Amygdala (tissue), 56 donors: ENCODE measurements around the gene TK1.
A peak's percentile ranks its signal among the peaks of the same experiment; 100 is the strongest.

Experiments used
- DNase-seq, 56 donors: peaks; one replicate each; lab custom pipeline; 2025; lab: John Stamatoyannopoulos, UW

TK1 gene

GRCh38 chr17:78138204-78139060, 48.4 kb downstream of the TK1 start:
- no peak for DNase-seq

- DNase-seq, result no peak
These were observed 49.3 kb downstream of the TK1 start for GRCh38 chr17:78137392-78138203.

- DNase-seq, result no peak
These were observed 50.9 kb downstream of the TK1 start for GRCh38 chr17:78135858-78136500.

GRCh38 chr17:78134899-78135385, 51.9 kb downstream of the TK1 start:
- no peak for DNase-seq

GRCh38 chr17:78133971-78134898, 52.6 kb downstream of the TK1 start:
- DNase-seq, result peak in 16 of 56 donors; percentile 16 to 56 (median 37)

GRCh38 chr17:78133179-78133951, 53.5 kb downstream of the TK1 start:
- DNase-seq, result no peak

GRCh38 chr17:78132767-78133178, 54.1 kb downstream of the TK1 start:
- no peak for DNase-seq

- no peak for DNase-seq
These were observed 54.7 kb downstream of the TK1 start for GRCh38 chr17:78132084-78132676.

GRCh38 chr17:78131172-78132083, 55.4 kb downstream of the TK1 start:
- peak in 25 of 56 donors; percentile 17 to 69 (median 47) for DNase-seq

- DNase-seq, result peak in 4 of 56 donors; percentile 19 to 49 (median 43)
These were observed 56.3 kb downstream of the TK1 start, which contains the start of gene TMC8 for GRCh38 chr17:78130437-78131101. Gene TMC8 (plus strand): TSS chr17:78130771. CDS start chr17:78131589, 818 bp downstream.

GRCh38 chr17:78130090-78130436, 56.8 kb downstream of the TK1 start:
- DNase-seq, result no peak

- DNase-seq, result no peak
These were observed 57.3 kb downstream of the TK1 start for GRCh38 chr17:78129351-78130089.

- peak in 24 of 56 donors; percentile 35 to 79 (median 57) for DNase-seq
These were observed 58.1 kb downstream of the TK1 start, which contains the start of gene TMC6 for GRCh38 chr17:78128551-78129350. Gene TMC6 (minus strand): TSS chr17:78128755. CDS start chr17:78126832, 1,923 bp downstream.

- peak in 21 of 56 donors; percentile 32 to 73 (median 53) for DNase-seq
These were observed 58.8 kb downstream of the TK1 start for GRCh38 chr17:78127888-78128550.
